Transverse colon (tissue), 4 donors: ENCODE data around the gene SLC32A1. TPM values are rescaled to one million over a fixed set of nuclear protein-coding genes. Genes with fewer than 3 reads are reported as not detected.

Experiments
- DNase-seq: peaks from one replicate; pipeline ENCODE4 v3.0.0-alpha.2; 2019
- H3K27ac ChIP-seq, 4 donors: fragments of 200-600 bp; sonication (generic); 2 replicates each; pipeline ENCODE4 v1.5.1; 2016 to 2018; ENCODE audit warnings: inconsistent platforms in 4 of 4
- H3K27me3 ChIP-seq: fragments of 200-600 bp; sonication (generic); 2 replicates; pipeline ENCODE4 v1.5.1; 2017; ENCODE audit warnings: inconsistent platforms
- H3K36me3 ChIP-seq, 4 donors: fragments of 200-600 bp; sonication (generic); 2 replicates each; pipeline ENCODE4 v1.5.1; 2017 to 2019; ENCODE audit warnings: inconsistent platforms in 4 of 4
- H3K4me1 ChIP-seq, 4 donors: fragments of 200-600 bp; sonication (generic); 2 replicates each; pipeline ENCODE4 v1.5.1; 2017 to 2020; ENCODE audit warnings: inconsistent platforms in 4 of 4
- H3K4me3 ChIP-seq, 4 donors: fragments of 200-600 bp; sonication (generic); 1 replicate in 1 of 4; 2 replicates in 3 of 4; pipeline versions ENCODE4 v1.5.1 to v1.6.1; 2017 to 2019; ENCODE audit warnings: inconsistent platforms in 4 of 4
- H3K9me3 ChIP-seq, 2 donors: fragments of 200-600 bp; sonication (generic); 2 replicates each; pipeline ENCODE4 v1.5.1; 2017 to 2019; ENCODE audit warnings: inconsistent platforms in 2 of 2
- CTCF ChIP-seq, 5 experiments: fragments of 200-600 bp in 3 of 5; fragments of 450-650 bp in 2 of 5; sonication (generic) in 3 of 5; IDR thresholded peaks; 1 replicate in 2 of 5; 2 replicates in 3 of 5; pipeline ENCODE4 v1.5.1; 2016 to 2017; ENCODE audit warnings: antibody characterized with exemption in 5 of 5, inconsistent platforms in 3 of 5, mild to moderate bottlenecking in 2 of 5, moderate library complexity in 1 of 5
- EP300 ChIP-seq: sonication (generic); formaldehyde crosslinking; IDR thresholded peaks from one replicate; pipeline ENCODE4 v1.6.1; 2017; ENCODE audit warnings: antibody characterized with exemption, low read depth
- POLR2A ChIP-seq: fragments of 450-650 bp; IDR thresholded peaks from one replicate; pipeline ENCODE4 v1.6.1; 2016; ENCODE audit warnings: antibody characterized with exemption, mild to moderate bottlenecking, moderate library complexity
- POLR2AphosphoS5 ChIP-seq, 3 donors: sonication (generic); formaldehyde crosslinking; IDR thresholded peaks; one replicate each; pipeline ENCODE4 v1.6.1; 2016; ENCODE audit warnings: antibody characterized with exemption in 3 of 3
- WGBS, 2 donors: methylation state at CpG; one replicate each; pipeline ENCODE4 v1.1.5; 2018; ENCODE audit warnings: low coverage in 1 of 2; 5-methylcytosine and 5-hydroxymethylcytosine counted together
- in situ Hi-C, 4 donors: fragments of 200-750 bp; cut with MboI; loops; one replicate each; pipeline versions ENCODE4 v1.15.0 to v1.15.1; 2017; ENCODE audit warnings: low sequenced_read_pairs in 3 of 4, low pct_ligation_motif_present in 1 of 4, low pct_unique_long_range_greater_than_20kb in 1 of 4
- intact Hi-C: fragments of 100-400 bp; cut with DNase I; formaldehyde crosslinking; loops from one replicate; pipeline ENCODE4 v1.15.1; 2023; ENCODE audit warnings: low total_unique reads
- total RNA-seq, 4 donors: library from RNA; depleted of rRNA; stranded (reverse); fragments of >200 nt; gene quantifications; one replicate each; pipeline ENCODE4 v1.1.0, GENCODE V29; 2016

SLC32A1 gene
- total RNA-seq, 4 donors from 2014 or later: not detected

DNA sequence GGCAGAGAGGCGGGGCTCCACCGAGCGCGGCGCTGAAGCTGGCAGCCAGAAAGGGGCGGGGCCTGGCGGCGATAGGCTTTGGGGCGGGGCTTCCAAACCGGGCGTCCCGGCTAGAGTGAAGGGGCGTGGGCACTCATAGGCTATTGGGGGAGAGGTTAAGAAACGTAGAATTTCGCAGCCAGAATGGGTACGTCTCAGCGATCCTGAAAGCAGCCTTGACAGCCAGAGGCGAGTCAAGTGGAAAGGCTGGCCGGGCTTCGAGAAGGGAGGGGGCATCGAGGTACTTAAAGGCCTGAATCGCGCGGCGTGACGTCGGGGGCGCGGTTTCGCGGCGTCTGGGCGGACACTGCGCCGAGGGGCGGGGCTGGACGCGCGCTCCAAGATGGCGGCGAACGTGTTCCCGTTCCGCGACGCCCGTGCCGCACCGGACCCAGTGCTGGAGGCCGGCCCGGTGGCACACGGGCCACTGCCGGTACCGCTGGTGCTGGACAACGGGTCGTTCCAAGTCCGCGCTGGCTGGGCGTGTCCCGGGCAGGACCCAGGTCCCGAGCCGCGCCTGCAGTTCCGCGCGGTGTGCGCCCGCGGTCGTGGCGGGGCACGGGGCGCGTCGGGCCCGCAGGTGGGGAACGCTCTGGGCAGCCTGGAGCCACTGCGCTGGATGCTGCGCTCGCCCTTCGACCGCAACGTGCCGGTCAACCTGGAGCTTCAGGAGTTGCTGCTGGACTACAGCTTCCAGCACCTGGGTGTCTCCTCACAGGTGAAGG is 24.0 kb downstream of the SLC32A1 start, which contains the start of gene ACTR5:
TSS of gene ACTR5 (plus strand) at position 364 of the 764 bp plus-strand sequence. CDS start at position 383, 19 bp downstream.
- peak within 1 kb of the TSS; percentile 85 to 90 (median 89) for H3K27ac ChIP-seq
- no peaks in the 10 kb centered on the region for H3K9me3 ChIP-seq
- peaks cover 6 to 18% (median 14%) of the 10 kb centered on the region in 4 donors for H3K4me1 ChIP-seq
- WGBS, 2 donors: 0% methylated on average over 6 to 45 of the region's 84 CpGs
- H3K4me3 ChIP-seq: peak within 1 kb of the TSS; percentile 55 to 98 (median 90)
- peak in 2 of 3 donors; percentile 47 to 73 for TF ChIP-seq POLR2AphosphoS5 (IDR thresholded peaks at IDR 0.05)
- TF ChIP-seq POLR2A: peak; percentile 52
- no peak for TF ChIP-seq CTCF (IDR thresholded peaks at IDR 0.05)
- peak; percentile 97 for DNase-seq
- intact Hi-C loops: no loop called here
- in situ Hi-C loops: loop anchor here in 1 of 4 donors (10.0 kb wide), 1 partner anchor 103 kb away; no protein-coding TSS in a partner anchor
- H3K36me3 ChIP-seq: peaks cover 0 to 4% (median under 1%) of the 10 kb centered on the region in 4 donors
- peaks cover 5% of the 10 kb centered on the region for H3K27me3 ChIP-seq

- intact Hi-C loops: no loop called here
- no peaks in the 10 kb centered on the region for H3K9me3 ChIP-seq
- H3K36me3 ChIP-seq: peaks cover 0 to 7% (median 2%) of the 10 kb centered on the region in 4 donors
- H3K4me3 ChIP-seq: peak overlapping the region; percentile 55 to 98 (median 90)
- peak; percentile 79 for DNase-seq
- no peak for TF ChIP-seq CTCF (IDR thresholded peaks at IDR 0.05)
- TF ChIP-seq POLR2A: no peak
- TF ChIP-seq POLR2AphosphoS5 (IDR thresholded peaks at IDR 0.05): no peak
- TF ChIP-seq EP300: no peak
- in situ Hi-C loops: loop anchor here in 1 of 4 donors (10.0 kb wide), 1 partner anchor 104 kb away; no protein-coding TSS in a partner anchor
- H3K4me1 ChIP-seq: peaks cover 6 to 18% (median 14%) of the 10 kb centered on the region in 4 donors
- 0 to 1% methylated on average over 6 to 10 of the region's 10 CpGs for WGBS, 2 donors
- H3K27me3 ChIP-seq: peaks cover under 1% of the 10 kb centered on the region
- peak overlapping the region; percentile 85 to 90 (median 89) for H3K27ac ChIP-seq
Measured at GRCh38 chr20:38748861-38749149, 24.5 kb downstream of the SLC32A1 start.

GRCh38 chr20:38751360-38751976 is 27.2 kb downstream of the SLC32A1 start:
- in situ Hi-C loops: loop anchor here in 2 of 4 donors (10.0 kb wide), 1 partner anchor 107 kb away; no protein-coding TSS in a partner anchor
- 39 to 50% methylated on average over 3 to 5 of the region's 5 CpGs for WGBS, 2 donors
- H3K27me3 ChIP-seq: no peaks in the 10 kb centered on the region
- no peak for TF ChIP-seq POLR2A
- peak; percentile 45 to 64 (median 60) for TF ChIP-seq CTCF (IDR thresholded peaks at IDR 0.05)
- TF ChIP-seq EP300: no peak
- TF ChIP-seq POLR2AphosphoS5 (IDR thresholded peaks at IDR 0.05): no peak
- H3K9me3 ChIP-seq: no peaks in the 10 kb centered on the region
- no peak overlapping the region for H3K27ac ChIP-seq
- DNase-seq: no peak
- peaks cover 0 to 26% (median 12%) of the 10 kb centered on the region in 4 donors for H3K36me3 ChIP-seq
- intact Hi-C loops: no loop called here
- no peak overlapping the region for H3K4me3 ChIP-seq
- peaks cover 6 to 18% (median 14%) of the 10 kb centered on the region in 4 donors for H3K4me1 ChIP-seq

GRCh38 chr20:38752029-38752428 is 27.7 kb downstream of the SLC32A1 start:
- no peaks in the 10 kb centered on the region for H3K9me3 ChIP-seq
- no peak overlapping the region for H3K4me3 ChIP-seq
- in situ Hi-C loops (loop anchor here in 2 of 4 donors (10.0 kb wide), 1 partner anchor 107 kb away; no protein-coding TSS in a partner anchor), intact Hi-C loops (no loop called here)
- peaks cover 6 to 18% (median 14%) of the 10 kb centered on the region in 4 donors for H3K4me1 ChIP-seq
- 89 to 100% methylated on average over 2 to 4 of the region's 4 CpGs for WGBS, 2 donors
- no peaks in the 10 kb centered on the region for H3K27me3 ChIP-seq
- TF ChIP-seq EP300: no peak
- no peak for TF ChIP-seq CTCF (IDR thresholded peaks at IDR 0.05)
- TF ChIP-seq POLR2A: no peak
- TF ChIP-seq POLR2AphosphoS5 (IDR thresholded peaks at IDR 0.05): no peak
- no peak overlapping the region for H3K27ac ChIP-seq
- no peak for DNase-seq
- peaks cover 0 to 29% (median 15%) of the 10 kb centered on the region in 4 donors for H3K36me3 ChIP-seq
